IPS DF 4.7 (cell line): ENCODE measurements around the gene ZNF211.

Experiments
- DNase-seq: peaks from one replicate; pipeline ENCODE4 v3.0.0-alpha.2; 2013; ENCODE audit warnings: low spot score; ENCODE audit errors: extremely low read depth

The ZNF211 gene

DNA sequence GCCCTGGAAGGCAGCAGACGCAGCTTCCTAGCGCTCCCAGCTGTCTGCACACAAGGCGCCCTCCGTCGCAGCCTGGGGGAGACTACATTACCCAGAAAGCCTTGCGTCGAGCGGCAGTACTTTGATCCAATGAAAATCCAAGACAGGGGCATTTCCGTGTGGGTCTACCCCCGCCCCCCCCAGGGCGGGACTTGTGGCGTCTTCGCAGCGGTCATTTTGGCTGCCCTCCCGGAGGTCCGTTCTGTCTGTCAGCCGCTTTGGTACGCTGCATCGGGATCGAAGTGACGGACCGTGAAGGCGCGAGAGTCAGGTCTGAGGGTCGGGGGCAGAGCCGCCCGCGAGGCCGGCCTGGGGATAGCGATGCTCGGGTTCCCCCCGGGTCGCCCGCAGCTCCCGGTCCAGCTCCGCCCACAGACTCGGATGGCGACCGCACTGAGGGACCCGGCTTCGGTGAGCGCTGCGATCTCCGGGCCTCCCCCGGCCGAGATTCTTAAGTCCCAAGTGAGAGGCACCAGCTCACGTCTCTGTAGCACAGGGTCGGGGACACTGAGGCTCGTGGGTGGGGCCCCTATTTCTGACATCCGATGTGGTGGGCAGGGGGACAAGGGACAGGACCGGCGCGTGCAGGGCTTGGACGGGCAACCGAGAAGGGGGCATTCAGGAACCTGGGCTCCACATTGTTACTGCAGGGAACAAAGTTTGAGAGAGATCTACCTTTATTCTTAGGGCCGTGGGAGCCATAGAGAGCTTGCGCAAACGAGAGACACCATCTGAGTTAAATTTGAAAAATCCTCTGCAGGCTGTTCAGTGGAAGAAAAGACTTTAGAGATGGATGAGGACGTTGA, at the start of gene ZNF211:
ZNF211 (plus strand) TSS at position 182 of the 845 bp plus-strand sequence; CDS start at position 361, 179 bp downstream.
- peak; percentile 86 for DNase-seq

DNA sequence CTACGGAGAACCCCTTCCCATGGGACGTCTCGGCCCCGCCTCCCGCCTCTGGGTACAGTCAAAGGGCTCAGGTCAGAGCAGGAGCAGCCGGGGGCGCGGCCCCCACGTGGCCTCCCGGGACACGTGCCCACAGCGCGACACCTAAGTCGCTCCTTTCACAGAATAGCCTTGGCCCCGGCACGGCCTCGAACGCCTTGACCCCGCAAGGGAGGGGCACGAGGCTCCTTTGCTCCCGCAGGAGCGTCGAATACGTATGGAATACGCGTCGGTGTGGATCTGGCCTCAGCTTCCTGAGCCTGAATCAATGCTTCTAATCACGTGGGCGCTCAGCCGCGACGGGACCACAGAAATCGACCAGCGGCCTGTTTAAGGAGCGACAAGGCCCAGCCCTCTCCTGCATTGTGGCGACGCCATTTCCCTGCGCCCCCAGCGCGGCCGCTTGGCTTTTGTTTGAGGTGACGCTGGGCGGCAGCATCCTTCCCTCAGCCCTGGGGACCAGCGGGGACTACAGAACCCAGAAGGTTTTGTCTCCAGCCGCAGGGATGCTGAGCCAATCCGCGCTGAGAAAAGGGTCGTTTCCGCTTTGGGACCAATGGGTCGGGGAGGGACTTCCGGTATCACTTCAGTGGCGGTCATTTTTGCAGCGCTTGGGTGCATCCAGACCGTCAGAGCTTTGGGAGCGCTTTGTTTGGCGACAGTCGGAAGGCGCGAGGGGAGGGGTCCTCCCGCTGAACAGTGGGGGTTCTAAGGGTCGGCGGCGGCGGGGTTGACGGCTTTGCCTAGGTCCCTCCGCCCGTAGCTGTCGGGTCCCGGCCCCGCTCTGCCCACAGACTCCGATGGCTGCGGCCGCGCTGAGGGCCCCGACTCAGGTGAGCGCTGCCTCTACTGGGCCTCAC, 49.2 kb upstream of the ZNF211 start, which contains the start of gene ZIK1:
ZIK1 (plus strand) TSS at position 625 of the 896 bp plus-strand sequence; CDS start at position 837, 212 bp downstream.
- peak; percentile 95 for DNase-seq

DNA sequence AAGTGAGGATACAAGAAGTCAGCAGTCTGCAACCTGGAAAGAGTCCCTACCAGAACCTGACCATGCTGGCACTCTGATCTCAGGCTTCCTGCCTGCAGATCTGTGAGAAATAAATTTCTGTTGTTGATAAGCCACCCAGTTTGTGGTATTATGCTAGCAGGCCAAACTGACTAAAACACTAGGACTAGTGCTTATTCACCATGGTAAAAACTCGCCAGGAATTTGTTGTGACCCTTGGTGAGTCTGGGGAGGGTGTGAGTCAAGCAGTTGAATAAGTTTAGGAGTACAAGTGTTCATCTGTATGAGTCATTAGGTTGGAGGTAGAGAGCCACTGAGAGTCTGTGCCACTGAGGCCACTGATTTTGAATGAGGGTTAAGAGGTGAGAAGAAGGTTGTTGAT, 45.4 kb upstream of the ZNF211 start:
- no peak for DNase-seq

DNA sequence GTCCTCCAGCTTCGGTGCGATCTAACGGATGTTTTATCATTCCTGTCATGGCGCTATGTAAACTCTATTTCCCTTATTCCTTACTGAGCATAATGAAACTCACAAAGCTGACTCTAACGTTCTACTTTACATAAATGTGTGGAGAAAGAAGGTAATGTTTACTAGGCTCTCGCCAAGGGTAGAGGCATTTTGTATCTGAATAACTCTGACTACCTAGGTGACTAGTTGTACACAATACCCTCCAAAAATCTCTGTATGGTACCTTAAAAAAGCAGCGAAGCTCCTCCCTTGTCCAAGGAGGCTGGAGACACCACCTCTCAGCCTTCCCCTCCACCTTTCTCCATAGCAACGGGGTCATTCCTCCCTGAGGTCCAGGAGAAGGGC, 33.6 kb upstream of the ZNF211 start:
- DNase-seq, result no peak

DNA sequence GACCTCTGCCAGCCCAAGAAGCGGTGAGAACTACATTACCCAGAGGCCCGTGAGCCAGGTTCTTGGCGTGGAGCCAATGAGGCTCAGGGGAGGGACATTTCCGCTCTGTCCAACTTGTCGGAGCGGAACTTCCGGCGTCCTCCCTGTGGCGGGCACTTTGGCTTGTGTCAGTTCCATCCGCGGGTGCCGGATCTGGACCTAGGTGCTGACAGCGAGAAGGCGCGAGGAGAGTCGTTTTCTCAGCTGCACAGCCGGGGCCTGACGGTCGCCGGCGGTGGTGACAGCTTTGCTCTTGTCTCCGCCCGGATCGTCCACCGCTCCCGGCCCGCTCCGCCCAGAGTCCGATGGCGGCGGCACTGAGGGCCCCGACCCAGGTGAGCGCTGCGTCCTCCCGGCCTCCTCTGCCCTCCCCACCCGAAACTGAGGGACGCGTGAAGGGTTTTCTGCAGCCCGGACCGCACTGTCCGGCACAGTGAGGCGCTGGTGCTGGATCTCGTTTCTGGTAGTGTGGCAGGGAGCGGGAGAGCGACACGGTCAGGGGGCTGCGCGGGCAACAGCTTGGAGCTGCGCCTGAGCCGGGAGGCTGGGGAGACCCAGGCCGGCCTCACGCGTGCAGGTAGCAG, 33.1 kb upstream of the ZNF211 start, which contains the start of gene ZNF530:
ZNF530 (plus strand) TSS at position 125 of the 623 bp plus-strand sequence. CDS start 4,461 bp downstream, outside the sequence.
- peak; percentile 79 for DNase-seq

DNA sequence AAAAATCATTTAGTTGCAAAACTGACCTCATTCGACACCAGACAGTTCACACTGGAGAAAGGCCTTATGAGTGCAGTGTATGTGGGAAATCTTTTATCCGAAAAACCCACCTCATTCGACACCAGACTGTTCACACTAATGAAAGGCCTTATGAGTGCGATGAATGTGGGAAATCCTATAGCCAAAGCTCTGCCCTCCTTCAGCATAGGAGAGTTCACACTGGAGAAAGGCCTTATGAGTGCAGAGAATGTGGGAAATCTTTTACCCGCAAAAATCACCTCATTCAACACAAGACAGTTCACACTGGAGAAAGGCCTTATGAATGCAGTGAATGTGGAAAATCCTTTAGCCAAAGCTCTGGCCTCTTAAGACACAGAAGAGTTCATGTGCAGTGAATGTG, 26.0 kb upstream of the ZNF211 start:
- no peak for DNase-seq

DNA sequence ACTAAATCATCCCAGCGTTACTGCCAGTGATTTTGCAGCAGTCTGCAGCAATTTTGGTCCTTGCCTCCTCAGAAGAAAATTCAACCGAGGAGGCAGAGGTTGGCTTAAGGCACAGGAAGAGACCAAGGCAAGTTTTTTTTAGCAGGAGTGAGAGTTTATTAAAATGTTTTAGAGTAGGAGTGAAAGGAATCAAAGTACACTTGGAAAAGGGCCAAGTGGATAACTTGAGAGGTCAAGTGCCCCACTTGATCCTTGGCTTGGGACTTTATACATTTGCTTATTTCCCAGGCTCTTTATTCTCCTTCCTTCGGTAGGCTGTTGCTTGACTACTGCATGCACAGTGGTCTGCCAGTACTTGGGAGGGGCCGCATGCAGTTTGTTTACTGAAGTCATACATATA, 21.9 kb upstream of the ZNF211 start:
- no peak for DNase-seq

DNA sequence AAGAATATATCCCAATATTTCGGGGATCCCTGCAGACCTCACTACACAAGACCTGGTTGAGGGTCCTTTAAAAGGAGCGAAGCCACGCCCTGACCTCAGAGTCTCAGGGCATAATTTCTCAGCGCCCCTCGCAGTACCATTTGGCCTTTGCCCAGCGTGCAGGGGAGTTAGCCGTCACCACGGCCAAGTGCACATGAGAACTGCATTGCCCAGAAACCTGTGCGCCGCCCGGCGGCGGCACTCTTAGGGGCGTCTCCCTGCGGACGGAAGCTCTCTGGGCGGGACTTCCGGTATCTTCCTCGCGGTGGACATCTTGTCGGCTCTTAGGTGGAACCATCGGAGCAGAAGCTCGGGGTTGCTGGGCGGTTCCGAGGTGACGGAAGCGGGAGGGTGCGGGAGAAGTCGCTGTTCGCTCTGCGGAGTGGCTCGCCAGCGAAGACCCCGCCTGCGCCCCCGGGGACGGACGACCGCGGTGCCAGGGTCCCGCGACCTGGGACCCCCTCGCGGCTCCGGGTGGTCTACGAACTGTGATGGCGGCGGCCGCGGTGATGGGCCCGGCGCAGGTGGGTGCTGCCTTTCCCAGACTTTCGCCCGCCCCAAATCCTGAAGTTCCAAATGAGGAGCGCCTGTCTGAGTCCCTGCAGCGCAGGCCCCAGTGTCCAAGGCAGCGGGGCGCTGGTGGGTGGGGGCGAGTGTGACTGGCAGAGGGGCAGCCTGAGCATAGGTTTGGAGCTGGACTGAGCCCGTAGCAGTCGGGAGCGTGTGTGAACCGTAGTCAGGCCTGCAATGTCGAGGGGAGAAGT, 18.8 kb upstream of the ZNF211 start, which contains the start of gene ZNF134:
ZNF134 (plus strand) TSS at position 302 of the 803 bp plus-strand sequence. CDS start 5,227 bp downstream, outside the sequence.
- peak; percentile 46 for DNase-seq

DNA sequence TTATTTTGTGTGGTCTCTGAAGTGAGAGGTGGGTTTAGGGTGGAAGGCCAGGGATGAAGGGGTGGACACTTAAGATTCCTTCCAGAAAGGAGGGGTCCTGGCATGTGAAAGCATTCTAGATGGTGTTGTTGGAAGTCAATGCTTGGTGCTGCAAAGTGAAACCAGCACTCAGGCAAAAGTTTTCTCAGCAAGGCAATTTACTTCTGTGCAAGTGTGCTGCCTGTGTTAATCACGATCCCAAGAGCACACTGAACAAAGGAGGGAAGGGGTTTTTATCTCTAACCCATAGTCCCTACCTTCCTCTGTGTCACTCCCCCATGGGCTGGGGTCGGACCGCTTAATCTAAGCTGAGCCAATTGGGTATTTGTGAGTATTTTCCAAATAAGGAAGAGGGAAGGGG, 17.6 kb upstream of the ZNF211 start:
- no peak for DNase-seq

DNA sequence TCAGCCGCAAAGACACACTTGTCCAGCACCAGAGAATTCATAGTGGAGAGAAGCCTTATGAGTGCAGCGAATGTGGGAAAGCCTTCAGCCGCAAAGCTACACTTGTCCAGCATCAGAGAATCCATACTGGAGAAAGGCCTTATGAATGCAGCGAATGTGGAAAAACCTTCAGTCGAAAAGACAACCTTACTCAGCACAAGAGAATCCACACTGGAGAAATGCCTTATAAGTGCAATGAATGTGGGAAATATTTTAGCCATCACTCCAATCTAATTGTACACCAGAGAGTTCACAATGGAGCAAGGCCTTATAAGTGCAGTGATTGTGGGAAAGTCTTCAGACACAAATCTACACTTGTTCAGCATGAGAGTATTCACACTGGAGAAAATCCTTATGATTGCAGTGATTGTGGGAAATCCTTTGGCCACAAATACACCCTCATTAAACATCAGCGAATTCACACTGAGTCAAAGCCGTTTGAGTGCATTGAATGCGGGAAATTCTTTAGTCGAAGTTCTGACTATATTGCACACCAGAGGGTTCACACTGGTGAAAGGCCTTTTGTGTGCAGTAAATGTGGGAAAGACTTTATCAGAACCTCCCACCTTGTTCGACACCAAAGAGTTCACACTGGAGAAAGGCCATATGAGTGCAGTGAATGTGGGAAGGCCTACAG, 12.2 kb upstream of the ZNF211 start:
- DNase-seq, result no peak

DNA sequence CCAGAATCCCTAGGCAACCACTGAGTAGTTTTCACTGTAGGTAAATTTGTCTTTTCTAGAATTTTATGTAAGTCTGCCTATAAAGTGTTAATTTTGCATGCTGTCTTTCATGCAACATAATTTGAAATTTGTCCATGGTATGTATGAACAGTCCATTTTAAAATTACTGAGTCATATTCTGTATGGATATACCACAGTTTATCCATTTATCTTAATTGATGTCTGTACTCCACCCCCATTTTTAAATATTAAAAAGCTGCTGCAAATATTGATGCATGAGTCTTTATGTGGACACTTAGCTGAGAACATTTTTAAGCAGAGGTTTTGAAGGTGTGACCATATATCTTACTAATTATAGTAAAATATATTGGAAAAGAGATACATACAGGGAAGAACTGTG, 9.9 kb upstream of the ZNF211 start:
- no peak for DNase-seq

DNA sequence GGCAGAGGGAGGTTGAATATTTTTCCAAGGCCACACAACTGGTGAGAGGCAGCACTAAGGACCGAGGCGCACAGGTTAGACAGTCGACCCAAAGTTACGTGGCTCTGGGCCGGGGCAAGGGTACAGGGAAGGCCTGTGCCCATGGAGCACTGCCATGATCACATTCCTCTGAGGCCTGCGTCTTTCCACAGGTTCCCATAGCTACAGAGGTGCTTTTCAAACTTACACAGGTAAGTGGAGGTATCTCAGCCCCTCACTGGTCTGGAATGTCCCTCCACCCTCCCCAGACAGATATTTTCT, 814 bp downstream of the ZNF211 start:
- DNase-seq, result no peak

DNA sequence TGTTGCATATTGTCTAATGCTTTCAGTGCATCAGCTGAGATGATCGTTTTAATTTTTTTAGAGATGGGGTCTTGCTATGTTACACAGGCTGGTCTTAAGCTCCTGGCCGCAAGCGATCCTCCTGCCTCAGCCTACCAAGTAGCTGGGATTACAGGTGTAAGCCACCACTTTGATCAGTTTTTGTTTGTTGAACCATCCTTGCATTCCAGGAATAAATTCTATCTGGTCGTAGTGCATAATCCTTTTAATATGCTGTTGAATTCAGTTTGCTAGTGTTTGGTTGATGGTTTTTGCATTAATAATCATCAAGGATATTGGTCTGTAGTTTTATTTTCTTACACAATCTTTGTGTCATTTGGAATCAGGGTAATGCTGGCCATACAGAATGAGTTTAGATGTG, 4.4 kb downstream of the ZNF211 start:
- DNase-seq, result no peak

DNA sequence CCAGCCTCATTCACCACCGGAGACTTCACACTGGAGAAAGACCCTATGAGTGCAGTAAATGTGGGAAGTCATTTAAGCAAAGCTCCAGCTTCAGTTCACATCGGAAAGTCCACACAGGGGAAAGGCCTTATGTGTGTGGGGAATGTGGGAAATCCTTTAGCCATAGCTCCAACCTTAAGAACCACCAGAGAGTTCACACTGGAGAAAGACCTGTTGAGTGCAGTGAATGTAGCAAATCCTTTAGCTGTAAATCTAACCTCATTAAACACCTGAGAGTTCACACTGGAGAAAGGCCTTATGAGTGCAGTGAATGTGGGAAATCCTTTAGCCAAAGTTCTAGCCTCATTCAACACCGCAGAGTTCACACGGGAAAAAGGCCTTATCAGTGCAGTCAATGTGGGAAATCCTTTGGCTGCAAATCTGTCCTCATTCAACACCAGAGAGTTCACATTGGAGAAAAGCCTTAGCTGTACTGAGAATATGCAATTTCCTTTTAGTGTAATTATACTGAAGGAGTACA, 8.8 kb downstream of the ZNF211 start:
- DNase-seq, result no peak

DNA sequence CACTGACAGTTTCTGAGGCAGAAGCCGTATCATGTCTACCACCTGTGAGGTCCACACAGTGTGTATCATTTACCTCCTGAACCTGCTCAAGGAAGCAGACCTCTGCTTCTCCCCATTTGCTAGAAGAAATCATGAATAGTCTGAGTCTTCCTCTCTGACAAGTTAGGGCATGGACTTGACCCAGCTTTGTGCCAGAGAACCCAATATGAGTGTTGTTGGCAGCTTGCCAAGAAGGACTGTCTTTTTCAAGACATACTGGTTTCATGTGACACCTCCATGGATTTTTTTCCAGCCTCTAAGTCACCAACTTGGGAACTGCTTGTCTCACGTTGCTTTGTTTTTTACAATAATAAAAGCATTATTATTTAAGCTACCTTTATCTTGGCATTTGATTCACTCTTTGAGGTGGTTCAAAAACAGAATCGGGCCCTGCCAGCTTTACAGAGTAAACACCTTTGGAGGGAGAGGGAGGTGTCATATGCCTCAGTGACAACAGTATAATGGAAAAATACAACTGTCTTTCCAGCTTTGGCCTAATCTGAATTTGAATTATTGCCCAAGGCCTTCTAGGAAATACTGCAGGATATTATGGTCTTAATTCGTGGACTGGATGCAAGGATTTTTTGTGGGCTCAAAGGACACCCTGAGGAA, 9.6 kb downstream of the ZNF211 start:
- DNase-seq, result no peak

DNA sequence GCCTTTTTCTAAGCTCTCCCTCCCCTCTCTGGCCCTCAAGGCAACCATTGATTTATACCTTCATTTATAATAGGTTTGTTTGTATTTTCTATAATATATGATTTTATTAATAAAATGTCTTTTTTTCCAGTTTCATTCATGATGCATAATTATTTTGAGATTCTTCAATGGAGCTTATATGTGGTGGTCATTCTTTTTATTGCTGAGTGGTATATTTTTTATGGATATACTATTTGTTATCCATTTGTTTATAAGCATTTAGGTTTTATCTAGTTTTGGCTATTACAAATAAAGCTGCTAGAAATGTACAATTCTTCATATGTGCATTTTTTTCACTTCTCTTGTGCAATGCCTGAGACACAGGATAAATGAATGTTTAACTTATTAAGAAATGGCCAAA, 10.8 kb downstream of the ZNF211 start:
- DNase-seq, result no peak

DNA sequence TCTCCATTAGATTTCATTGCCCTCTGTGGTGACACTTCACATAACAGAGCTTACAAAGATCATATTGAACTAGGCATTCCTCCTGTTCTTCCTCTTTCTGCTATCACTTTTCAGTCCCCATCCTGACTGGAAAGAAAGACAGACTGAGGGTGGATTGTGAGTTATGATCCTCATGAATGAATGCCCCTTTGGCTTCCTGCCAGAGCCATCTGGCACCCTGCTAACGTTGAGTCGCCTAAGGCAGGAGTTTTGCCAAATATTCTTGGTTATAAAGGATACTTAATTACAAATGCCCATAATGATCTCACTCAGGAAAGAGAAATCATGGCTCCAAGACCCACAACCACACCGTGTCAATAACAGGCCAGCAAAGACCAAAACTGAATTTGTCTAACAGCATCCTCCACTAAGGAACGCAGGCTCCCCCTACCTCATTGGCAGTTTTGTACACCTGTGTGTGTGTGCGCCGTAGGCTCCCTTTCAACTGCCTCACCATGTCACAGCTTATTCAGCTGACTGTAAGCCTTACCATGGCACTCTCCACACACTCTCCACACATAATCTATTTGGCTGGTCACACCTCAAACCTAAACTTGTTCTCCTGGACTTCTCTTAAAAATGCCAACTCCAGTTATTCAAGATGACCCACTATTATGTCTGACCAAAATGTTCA, 15.5 kb downstream of the ZNF211 start:
- DNase-seq, result no peak

DNA sequence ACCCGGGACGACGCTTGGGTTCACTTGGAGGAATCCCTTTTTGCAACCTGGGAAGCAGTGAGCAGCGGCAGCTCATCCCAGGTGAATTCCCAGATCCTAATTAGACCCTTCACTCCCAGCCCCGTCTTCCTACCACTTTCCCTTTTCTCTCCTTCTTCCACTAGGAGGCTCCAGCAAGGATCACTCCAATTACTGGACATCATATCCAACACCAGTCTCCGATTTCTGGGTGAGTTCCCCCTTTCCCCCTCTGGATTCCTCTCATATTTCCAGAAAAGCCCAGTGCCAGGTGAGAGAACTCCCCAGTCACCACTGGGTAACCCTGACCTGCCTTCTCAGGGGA, 18.7 kb downstream of the ZNF211 start:
- no peak for DNase-seq

DNA sequence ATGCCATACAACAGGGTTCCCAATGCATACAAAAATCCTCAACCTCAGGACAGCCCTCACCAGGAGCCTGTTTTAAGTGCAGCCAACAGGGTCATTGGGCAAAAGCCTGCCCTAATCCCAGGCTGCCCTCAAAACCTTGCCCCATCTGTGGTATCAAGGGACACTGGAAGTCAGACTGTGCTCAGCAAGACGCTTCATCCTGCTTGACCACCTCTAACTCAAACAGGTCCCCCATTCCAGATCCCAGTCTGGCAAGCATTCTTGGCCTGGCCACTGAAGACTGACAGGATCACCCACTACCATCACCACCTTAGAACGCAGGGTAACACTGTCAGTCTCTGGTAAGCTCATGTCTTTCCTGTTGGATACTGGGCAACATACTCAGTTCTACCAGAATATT, 20.7 kb downstream of the ZNF211 start:
- DNase-seq, result no peak
